HG03571 (cell line): ENCODE results near the gene SMARCE1.
A peak's percentile ranks its signal among the peaks of the same experiment; 100 is the strongest.

Experiments
- ATAC-seq: cut with Tn5 transposase; IDR thresholded peaks from one replicate; pipeline ENCODE4 v1.9.1; 2021; ENCODE audit not compliant: unreplicated experiment

Gene SMARCE1

DNA sequence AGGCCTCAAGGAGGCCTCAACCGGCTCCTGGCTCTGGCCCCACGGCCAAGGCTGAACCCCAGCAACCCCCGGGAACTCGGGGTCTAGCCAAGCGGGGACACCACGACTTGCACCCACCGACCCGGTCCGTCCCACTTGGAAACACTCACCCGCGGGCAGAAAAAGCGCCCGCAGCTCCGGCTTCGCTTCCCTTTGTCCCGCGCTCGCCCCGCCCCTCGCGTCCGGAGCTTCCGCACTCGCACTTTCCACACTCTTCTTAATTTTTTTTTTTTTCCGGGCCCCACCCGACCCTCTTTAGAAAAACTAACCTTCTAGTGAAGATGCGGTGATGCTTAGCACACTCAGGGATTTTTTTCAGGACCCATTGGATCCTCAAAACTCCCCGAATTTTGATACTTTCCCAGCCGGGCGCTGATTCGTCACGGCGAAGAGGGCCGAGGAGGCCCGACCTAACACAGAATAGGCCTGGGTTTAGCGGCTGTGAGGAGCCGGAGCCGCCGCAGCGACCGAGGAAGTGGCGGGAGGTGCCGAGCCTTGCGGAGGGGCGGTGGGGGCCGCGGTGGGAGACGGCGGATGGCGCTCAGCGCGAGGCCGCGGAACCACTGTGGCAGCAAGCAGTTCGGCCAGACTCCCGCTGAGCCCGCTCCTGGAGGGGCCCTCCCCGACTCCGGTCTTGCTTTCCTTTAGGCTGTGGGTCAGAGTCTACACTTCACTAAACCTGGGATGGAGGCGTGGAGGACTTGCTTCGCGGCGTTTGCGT is at the start of gene SMARCE1:
SMARCE1 (minus strand) TSS at position 195 of the 760 bp plus-strand sequence. CDS start 2,016 bp downstream, outside the sequence.
- ATAC-seq: peak; percentile 54

DNA sequence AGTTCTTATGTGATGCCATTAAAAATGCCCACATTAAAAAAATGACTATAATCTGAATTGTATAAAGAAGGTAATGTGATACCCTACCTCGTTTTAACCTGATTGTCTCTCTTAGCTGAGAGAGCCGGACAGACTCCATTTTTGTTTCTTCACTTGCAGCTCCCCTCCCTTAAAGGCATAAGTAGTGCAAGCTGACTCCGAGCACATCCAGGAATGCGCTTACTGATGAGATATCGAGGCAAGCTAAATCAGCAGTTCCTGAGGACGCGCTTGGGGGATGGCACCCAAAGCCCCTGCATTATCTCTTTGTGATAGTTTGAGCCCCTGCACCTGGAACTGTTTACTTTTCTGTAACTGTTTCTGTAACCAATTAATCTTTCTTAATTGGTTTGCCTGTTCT is 49.7 kb upstream of the SMARCE1 start:
- ATAC-seq: no peak

DNA sequence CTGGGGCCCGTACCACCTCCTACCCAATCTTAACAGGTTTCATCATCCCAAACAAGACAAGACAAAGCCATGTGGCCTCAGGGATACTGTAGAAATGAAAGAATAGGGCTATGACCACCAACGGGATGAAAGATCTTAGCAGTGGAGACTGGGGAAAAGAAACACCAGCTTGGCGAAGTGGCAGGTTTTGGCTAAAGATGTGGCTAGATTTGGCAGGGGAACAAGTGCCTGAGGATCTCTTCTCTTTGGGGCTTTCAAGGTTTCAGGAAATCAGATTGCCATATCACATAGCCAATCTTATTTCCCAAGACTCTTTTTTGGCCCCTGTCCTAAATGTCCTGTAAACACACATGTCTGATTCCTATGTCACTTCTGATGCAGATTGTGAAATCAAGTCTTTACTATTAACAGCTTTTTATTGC is 49.0 kb upstream of the SMARCE1 start:
- ATAC-seq: no peak

DNA sequence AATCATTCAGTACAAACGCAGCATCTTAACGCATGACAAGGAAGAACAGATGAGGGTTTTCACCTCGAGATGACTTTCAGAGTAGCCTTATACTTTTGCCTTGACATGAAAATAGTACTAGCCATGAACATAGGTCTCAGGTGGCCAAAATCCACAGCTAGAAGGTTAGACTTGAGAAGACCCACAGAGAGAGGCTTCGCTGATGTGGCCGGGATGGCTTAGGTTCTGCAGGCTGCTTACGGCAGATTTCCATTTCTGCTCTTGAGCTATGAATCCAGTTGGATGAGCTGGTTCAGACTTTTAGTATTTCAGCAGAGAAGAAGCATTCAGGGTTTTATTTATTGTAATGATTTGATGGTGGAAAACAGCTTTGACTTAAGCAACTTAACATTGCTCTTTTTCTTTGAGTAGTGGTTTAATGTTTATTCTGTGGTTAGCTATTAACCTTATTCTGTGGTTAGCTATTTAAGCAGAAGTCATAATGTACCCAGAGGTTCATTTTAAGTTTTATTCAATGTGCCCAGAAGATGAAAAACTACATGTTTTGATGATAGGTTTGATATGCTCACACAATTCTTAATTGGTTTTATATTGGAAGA is 48.4 kb upstream of the SMARCE1 start:
- no peak for ATAC-seq

DNA sequence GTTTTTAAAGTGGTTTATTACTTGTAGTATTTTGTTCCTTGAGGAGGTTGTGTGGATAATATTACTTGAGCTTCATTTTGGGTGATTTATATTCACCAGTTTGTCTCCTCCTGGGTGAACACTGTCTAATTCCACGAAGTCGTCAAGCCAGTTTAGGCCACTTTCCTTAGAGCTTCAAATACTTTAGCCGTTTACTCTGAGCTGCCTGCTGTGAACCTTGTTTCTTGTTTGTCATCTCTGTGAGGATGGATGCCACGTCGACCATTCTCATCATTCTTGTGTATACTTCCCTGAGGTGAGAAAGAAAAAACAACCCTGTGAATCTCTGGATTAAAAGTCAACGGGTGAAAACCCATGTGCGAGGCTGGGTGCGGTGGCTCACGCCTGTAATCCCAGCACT is 47.0 kb upstream of the SMARCE1 start:
- no peak for ATAC-seq

DNA sequence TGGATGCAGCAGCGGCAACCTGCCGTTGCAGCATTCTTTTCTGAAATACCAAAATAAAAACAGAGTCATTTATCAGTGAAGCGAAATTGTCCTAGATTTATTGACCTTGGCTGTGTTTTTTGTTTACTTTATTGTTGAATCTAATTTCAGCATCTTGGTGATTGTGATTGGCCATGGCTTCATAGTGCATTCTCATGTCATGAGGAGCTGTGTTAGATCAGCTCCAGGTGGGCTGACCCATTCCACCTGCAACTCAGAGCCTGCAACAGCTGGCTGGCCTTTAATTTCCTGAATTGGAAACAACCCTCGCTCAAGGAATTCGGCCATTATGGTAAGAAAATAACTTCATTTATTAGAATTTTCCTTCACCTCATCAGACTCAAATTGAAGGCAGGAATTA is 39.5 kb upstream of the SMARCE1 start:
- ATAC-seq: no peak

- ATAC-seq: no peak
These were observed 38.6 kb upstream of the SMARCE1 start for GRCh38 chr17:40686192-40686591.

- ATAC-seq: no peak
These were observed 33.4 kb upstream of the SMARCE1 start for GRCh38 chr17:40680998-40681397.

- no peak for ATAC-seq
These were observed 31.9 kb upstream of the SMARCE1 start for GRCh38 chr17:40679523-40679907.

- ATAC-seq: no peak
These were observed 31.4 kb upstream of the SMARCE1 start for GRCh38 chr17:40678902-40679522.

DNA sequence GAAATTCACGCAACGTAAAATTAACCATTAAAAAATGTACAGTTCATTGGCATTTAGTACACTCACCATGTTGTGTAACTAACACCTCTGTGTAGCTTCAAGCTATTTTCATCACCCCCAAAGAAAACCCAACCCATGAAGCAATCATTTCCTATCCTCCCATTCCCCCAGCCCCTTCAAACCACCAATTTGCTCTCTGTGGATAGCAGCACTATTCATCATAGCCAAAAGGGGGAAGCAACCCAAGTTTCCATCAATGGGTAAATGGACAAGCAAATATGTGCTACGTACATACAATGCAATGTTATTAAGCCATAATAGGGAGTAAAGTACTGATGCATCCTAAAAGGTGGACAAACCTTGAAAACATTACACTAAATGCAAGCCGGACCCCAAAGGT is 28.3 kb upstream of the SMARCE1 start:
- no peak for ATAC-seq

GRCh38 chr17:40672654-40673053 is 25.0 kb upstream of the SMARCE1 start:
- ATAC-seq: no peak

DNA sequence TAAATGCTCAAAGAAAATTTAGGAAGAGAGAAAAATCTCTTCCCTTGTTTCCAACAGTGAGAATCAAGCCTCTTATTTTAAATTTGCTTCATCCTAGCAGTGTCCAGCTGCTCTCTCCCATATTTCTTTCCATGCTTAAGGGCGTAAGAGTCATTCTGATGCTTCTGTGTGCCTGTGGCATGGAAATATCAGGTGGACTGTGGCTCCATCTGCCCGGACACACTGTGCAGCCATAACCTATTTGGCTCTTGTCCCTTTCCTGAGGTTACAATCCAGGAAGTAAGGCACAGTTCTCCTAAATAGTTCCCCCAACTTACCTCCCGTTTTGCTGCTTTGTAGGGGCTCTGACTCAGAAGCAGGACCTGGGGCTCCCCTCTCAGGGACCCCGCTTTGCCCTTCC is 23.7 kb upstream of the SMARCE1 start:
- no peak for ATAC-seq

- ATAC-seq: no peak
These were observed 18.7 kb upstream of the SMARCE1 start for GRCh38 chr17:40666331-40666730.

DNA sequence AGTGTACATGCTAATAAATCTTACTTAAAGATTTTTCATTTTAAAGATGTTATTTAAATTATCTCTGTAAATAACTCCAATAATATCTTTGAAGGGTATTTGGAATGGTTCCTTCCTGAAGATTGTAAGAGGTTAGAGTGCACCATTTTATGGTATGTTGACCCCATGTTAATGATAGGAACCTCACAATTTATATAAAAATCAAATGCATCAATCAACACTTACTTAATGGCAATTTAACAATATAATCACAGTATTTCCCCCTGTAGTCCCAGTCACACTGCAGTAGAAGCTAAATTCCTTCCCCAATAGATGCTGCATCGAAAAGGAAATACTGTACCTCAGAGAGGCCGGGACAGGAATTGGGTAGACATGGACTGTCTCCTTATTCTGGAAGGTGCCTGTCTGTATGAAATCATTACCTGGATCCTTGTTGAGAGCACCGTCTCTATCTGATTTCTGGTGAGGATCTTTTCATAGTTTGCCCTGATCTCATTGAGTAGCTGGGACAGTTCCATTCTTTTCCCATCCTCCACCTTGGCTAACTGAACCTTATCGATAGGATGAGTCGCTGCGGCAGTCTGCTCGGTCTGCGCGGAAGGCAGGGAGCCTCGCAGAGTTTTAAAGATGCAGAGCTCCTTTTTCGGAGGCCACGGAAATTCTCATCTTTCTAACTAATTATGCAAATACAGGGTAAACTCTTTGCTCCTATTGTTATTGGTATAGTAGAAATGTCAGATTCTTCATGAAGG is 17.1 kb upstream of the SMARCE1 start, which contains the start of gene KRT222:
KRT222 (minus strand) TSS at position 596 of the 752 bp plus-strand sequence; CDS start at position 518, 78 bp downstream.
- no peak for ATAC-seq

DNA sequence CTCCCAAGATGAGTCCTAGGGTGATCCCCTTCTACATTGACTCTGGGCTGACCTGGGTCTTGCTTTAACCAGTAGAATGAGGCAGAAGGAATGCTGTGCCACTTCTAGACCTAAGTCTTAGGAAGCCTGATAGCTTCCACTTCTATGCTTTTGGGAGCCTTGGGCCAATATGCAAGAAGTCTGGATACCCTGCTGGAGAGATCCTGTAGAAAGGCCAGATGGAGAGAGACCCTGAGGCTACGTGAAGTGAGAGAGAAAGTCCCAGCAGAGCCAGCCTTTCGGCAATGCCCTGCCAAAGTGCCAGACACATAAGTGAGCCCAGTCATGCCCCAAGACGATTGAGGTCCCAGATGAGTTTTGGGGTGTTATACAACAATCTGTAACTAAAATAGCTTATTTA is 15.6 kb upstream of the SMARCE1 start:
- ATAC-seq: no peak

- ATAC-seq: no peak
These were observed 12.3 kb upstream of the SMARCE1 start for GRCh38 chr17:40659911-40660310.

DNA sequence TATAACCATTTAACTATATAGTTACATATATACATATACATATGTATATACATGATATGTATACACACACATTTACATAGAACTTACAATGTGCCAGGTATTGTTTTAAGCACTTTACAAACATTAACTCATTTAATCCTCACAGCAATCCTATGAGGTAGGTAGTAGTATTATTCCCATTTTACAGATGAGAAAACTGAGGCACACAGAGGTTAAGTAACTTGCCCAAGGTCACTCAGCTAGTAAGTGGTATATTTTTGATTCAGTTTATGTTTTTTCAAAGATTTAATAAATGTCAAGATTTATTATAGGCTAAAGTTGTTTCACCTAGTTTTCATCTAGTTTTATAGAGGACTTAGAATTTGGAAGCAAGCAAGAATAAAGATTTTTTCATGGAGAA is 10.8 kb upstream of the SMARCE1 start:
- no peak for ATAC-seq

GRCh38 chr17:40651939-40652338 is 4.3 kb upstream of the SMARCE1 start:
- ATAC-seq: no peak

- ATAC-seq: peak; percentile 13
These were observed 858 bp upstream of the SMARCE1 start for GRCh38 chr17:40648384-40648968.
